ENCODE results near the gene NUB1.

Gene NUB1

DNA sequence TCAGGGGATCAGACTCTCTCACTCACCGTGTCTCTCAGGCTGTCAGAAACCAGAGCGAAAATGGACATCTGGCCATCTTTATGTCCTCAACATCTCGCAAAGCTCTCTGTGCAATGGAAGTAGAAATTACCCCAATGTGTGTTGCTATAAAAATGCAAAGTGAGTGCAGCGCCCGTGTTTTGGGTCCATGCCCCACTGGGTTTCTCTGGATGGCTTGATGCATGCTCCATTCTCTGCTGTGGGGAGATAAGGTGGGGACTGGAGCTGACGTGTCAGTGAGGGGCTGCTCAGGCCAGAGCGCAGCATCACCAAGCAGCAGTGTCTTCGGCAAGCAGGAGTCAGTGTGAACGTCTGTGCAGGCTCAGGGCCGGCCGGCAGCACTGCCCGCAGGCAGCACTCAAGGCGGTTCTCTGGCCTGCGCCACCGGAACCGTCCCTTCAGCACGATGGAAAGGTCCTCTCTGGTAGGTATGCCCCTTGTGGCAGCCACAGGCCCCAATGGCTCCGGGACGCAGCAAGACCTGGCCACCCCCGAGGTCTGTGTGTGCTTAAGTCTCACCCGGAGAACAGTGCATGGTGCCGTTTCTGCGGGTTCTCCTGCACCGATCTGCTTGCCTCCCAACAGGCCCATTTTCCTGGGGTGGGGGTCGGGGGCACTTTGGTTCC is 38.1 kb downstream of the NUB1 start:
- no peak for DNase-seq

- DNase-seq, result no peak
Observed at GRCh38 chr7:151380199-151381097, 38.8 kb downstream of the NUB1 start.

GRCh38 chr7:151381098-151381347 is 39.4 kb downstream of the NUB1 start:
- DNase-seq, result no peak

DNA sequence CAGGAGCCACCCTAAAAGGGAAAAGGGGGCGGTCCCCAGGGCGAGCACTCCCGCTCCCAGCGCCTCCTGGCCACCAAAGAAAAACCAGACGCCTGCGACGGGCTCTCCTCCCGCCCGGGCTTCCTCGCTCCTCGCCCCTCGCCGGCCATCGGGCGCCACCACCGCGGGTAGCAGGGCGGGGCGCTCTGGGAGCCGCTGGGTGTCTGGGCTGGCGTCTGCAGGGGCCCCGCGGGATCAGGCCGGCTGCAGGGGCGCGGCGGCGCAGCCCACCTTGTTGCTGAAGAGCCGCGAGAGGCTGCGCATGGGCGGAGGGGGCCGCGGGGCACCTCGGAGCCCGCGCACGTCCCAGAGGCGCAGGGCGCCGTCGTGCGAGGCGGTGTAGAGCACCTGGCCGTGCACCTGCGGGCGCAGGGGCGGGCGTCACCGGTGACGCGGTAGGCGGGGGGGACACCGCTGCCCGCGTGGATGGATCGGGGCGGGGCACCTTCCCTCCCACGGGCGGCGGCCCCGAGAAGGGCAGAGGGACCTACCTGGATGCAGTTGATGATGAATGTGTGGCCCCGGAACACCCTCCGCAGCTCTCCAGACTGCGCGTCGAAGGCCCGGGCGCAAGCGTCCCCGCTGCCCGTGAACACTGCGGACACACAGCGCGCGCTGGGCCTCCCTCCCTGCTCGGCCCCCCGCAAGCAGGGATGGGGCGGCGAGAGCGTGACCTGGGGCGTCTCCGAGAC is 39.9 kb downstream of the NUB1 start:
- DNase-seq, result peak; percentile 59

GRCh38 chr7:151382079-151382885 is 40.7 kb downstream of the NUB1 start:
- no peak for DNase-seq

GRCh38 chr7:151383638-151384351 is 42.2 kb downstream of the NUB1 start:
- no peak for DNase-seq

GRCh38 chr7:151384352-151384697 is 42.7 kb downstream of the NUB1 start:
- DNase-seq, result no peak

DNA sequence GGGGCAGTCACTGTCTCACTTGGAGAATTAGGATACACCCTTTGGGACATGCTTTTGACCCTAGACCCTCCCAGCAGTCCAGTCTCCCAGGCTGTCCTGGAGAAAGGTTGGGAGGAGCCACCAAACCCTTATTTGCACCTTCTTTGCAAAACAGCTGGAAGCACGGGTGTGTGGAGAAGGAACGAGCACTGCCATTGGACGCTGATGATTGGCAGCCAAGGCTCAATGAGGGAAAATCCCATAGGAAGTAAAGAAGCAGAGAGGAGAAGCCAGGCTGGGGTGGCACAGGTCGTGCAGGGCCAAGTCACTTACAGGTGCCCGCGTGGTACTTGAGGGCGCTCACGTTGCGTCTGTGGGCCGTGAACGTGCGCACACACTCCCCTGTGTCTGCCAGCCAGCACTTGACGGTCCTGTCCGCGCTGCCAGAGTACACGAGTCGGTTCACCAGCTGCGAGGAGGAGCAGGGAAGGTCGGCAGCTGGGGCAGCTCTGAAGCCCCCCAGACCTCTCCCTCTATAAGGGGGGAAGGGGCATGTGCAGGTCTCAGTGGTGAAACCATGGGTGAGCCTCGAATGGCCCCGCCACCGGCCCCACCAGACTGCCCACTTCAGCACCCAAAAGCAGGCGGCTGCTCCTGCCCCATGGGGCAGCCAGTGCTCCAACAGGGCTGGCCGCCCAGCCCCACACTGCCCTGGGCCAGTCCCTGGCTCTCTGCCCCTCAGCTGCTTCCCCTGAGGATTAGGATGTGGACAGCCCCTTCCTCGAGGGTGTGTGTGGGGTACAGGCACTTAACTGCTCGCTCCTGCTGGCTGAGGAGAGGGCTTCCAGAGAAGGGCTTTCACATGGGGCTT is 43.4 kb downstream of the NUB1 start:
- no peak for DNase-seq

- DNase-seq, result no peak
Observed at GRCh38 chr7:151385626-151386300, 44.2 kb downstream of the NUB1 start.

GRCh38 chr7:151386301-151387160 is 44.9 kb downstream of the NUB1 start:
- no peak for DNase-seq

DNA sequence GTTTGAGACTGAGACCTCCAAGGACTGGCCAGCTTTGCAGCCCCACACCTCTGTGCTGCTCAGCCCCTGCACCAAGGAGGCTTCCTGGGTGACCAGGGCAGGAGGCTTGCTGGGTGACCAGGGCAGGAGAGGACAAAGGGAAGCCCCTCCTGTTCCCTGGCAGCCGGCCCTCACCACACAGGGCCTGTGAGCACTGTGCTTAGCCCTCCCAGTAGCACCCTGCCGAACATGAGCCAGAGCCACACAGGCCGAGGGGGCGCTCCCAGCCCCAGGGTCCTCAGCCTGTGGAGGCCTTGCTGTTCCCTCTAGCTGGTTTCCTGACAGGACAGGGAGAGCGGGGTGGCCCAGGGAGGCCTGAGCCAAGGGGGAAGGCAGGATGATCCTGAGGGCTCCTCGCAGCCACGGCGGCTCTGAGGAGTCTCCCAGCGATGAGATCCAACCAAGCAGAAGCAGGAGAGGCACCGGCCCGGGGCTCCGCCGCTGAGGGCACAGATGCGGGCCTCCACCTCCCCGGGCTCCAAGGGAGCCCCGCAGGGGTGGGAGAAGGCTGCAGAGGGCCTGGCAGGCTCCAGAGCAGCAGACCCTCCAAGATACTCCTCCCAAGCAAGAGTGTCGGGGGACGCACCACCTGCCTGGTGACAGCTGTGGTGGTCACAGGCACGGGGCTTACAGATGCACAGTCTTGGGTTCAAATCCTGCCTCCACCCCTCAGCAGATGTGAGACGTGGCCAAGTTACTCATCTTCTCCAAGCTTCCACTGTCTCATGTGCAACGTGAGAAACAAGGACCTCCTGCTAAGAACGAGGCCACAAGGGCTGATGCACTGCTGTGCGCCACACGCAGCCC is 45.8 kb downstream of the NUB1 start:
- DNase-seq, result no peak

DNA sequence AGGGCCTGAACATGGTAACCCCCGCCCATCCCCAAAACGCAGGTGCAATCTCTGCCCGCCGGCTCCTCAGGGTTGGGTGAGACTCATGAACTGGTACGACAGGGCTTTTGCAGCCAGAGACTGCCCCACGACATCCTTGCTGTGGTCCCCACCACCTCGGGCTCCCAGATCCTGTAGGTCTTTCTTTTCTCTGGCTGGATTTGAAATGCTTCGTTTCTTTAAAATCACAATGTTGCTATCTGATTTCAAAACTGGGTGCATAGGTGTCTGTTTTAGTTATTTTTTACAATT is 46.3 kb downstream of the NUB1 start:
- no peak for DNase-seq

GRCh38 chr7:151388430-151388829 is 46.8 kb downstream of the NUB1 start:
- DNase-seq, result no peak

- no peak for DNase-seq
Observed at GRCh38 chr7:151389096-151389767, 47.6 kb downstream of the NUB1 start.

DNA sequence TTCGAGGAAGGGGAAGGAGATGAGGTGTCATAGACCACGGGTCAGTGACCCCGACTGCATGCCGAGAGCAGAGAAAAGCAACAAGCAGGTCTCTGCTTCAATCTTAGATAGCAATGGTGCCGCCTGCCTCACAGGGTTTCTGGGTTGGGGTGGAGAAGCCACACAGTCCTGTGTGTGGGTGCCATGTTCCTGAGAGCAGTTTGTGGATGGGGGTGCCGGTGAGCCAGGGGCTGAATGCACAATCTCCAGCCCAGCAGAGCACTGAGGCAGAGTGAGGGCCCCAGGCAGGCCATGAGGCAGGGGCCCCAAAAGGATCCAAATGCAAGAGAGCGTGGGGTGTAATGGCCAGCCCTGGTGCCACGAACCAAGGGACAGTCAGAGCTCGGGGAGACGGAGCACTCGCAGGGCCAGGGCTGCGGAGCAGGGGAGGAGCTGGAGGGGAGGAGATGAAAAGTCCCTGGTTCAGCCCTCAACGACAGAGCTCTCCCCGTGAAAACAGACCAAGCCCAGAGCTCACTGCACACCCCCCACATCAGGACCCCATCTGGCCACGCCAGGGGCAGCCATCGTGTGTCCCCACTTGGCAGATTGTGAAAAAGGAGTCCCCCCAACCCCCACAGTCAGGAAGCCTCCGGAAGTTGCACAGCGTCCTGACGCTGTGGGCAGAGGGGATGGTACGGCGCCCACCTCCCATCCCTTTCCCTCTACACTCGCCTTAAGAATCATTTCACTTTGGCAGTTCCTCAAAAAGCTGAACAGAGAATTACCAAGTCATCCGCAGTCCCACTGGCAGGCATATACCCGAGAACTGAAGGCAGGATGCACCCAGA is 48.4 kb downstream of the NUB1 start:
- DNase-seq, result no peak

DNA sequence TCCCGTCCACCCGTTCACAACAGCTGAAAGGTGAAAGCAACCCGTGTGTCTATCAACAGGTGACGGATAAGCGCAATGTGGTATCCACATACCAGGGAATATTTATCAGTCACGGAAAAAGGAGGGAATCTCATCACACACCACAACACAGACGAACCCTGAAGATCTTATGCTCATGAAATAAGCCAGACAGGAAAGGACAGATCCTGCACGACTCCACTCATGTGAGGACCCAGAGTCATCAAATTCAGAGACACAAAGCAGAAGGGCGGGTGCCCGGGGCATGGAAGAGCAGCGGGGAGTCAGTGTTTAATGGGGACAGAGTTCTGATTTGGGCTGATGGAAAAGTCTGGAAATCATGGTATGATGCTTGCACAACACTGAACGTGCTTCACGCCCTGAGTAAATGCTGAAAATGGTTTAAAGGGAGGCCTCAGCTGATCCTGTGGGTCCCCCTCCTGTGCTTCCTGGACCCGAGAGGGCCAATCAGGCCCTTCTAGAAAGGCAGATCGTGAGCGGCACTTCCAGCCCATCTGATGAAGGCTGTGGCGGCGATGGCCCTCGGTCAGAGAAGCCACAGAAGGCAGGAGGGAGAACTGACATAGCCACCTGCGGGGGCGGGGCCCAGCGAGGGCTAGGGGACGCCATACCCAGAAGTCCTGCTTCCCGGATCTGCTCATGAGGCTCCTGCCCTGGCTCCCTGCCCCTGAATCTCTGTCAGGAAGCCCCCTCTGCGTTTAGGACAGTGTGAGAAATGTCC is 49.2 kb downstream of the NUB1 start:
- DNase-seq, result no peak

DNA sequence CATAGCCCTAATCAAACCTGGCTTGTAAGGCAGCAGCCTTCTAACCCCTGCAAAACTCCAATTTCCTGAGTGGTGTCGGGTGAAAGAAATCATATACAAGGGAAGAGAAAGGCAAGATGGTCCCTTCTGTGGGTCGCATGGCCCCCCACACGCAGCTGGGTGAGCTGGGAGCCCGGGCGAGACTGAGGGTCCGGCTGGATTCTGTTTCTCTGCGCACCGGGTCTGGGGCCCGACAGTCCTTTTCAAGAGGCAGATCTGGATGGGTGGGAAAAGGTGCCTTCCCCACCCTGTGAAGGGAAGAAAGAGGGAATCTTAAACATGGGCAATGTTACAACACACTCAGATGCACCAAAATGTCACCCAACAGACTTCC is 49.7 kb downstream of the NUB1 start:
- no peak for DNase-seq
